BJ (cell line): ENCODE data around the gene CACNG1. TPM values are rescaled to one million over a fixed set of nuclear protein-coding genes. Genes with fewer than 3 reads are reported as not detected.

Source experiments
- CTCF ChIA-PET: fragments of 350-600 bp; formaldehyde crosslinking; extraction: SDS; loops from one replicate; lab custom pipeline; 2021; ENCODE audit warnings: antibody characterized with exemption, inconsistent platforms; lab: Yijun Ruan, JAX
- POLR2A ChIA-PET: fragments of 300-600 bp; sonication (Branson Sonifier 250); formaldehyde crosslinking; extraction: SDS; loops from one replicate; lab custom pipeline; 2021; ENCODE audit warnings: antibody characterized with exemption; lab: Charles Lee
- DNase-seq: peaks from one replicate; pipeline ENCODE4 v3.0.0-alpha.2; 2011; ENCODE audit warnings: low read depth
- H3K27me3 ChIP-seq: 2 replicates; pipeline ENCODE4 v1.6.0; 2011; ENCODE audit warnings: low read length; ENCODE audit not compliant: control insufficient read depth, insufficient read depth
- H3K36me3 ChIP-seq: 2 replicates; pipeline ENCODE4 v1.5.1; 2011; ENCODE audit warnings: low read length; ENCODE audit not compliant: control insufficient read depth, insufficient read depth
- H3K4me3 ChIP-seq: 2 replicates; pipeline ENCODE4 v1.5.1; 2011; ENCODE audit warnings: low read depth, mild to moderate bottlenecking, control low read depth, low read length
- CTCF ChIP-seq: IDR thresholded peaks from 2 replicates; pipeline ENCODE4 v1.5.1; 2011; ENCODE audit warnings: low read depth, mild to moderate bottlenecking, control low read depth, inconsistent platforms, low read length, moderate library complexity; ENCODE audit not compliant: insufficient read depth
- polyA plus RNA-seq: library from polyadenylated mRNA; depleted of rRNA; stranded (reverse); fragments of >200 nt; gene quantifications from 2 replicates; pipeline ENCODE4 v1.2.3, GENCODE V29; 2011

The CACNG1 gene
- polyA plus RNA-seq, 1 experiment: not detected

- Histone ChIP-seq H3K36me3 (0 out of 2 replicates have a peak, but pooled peaks cover 2% of the 10 kb centered on the region), H3K27me3 (no peaks in the 10 kb centered on the region), H3K4me3 (no peak overlapping the region)
- no peak for TF ChIP-seq CTCF
- DNase-seq: no peak
- CTCF ChIA-PET: no interaction called here
- POLR2A ChIA-PET: no interaction called here
Measured at GRCh38 chr17:67071595-67071994, 27.2 kb downstream of the CACNG1 start.

GRCh38 chr17:67072885-67073284 lies 28.5 kb downstream of the CACNG1 start:
- H3K27me3 ChIP-seq: no peaks in the 10 kb centered on the region
- H3K36me3 ChIP-seq: 0 out of 2 replicates have a peak, but pooled peaks cover 2% of the 10 kb centered on the region
- DNase-seq: no peak
- no peak overlapping the region for H3K4me3 ChIP-seq
- POLR2A ChIA-PET: no interaction called here
- CTCF ChIA-PET: no interaction called here
- no peak for TF ChIP-seq CTCF

GRCh38 chr17:67074781-67075180 lies 30.4 kb downstream of the CACNG1 start:
- Histone ChIP-seq H3K36me3 (peaks cover 3% of the 10 kb centered on the region), H3K4me3 (no peak overlapping the region), H3K27me3 (no peaks in the 10 kb centered on the region)
- no peak for TF ChIP-seq CTCF
- no peak for DNase-seq
- POLR2A ChIA-PET: no interaction called here
- CTCF ChIA-PET: interaction anchor here (1.2 kb wide), 1 partner anchor 20 kb away, joined by 3 read pairs; no protein-coding TSS in a partner anchor

- TF ChIP-seq CTCF: no peak
- Histone ChIP-seq H3K4me3 (no peak overlapping the region), H3K27me3 (no peaks in the 10 kb centered on the region), H3K36me3 (peaks cover 5% of the 10 kb centered on the region)
- ChIA-PET CTCF (interaction anchor here (1.0 to 1.1 kb wide), 2 partner anchors 22 to 56 kb away, joined by 3 read pairs; no protein-coding TSS in a partner anchor), POLR2A (no interaction called here)
- DNase-seq: no peak
Measured at GRCh38 chr17:67076290-67076689, 31.9 kb downstream of the CACNG1 start.

- no peak for DNase-seq
- Histone ChIP-seq H3K4me3 (no peak overlapping the region), H3K27me3 (no peaks in the 10 kb centered on the region), H3K36me3 (peaks cover 5% of the 10 kb centered on the region)
- POLR2A ChIA-PET: interaction anchor here (0.9 kb wide), 1 partner anchor 10 kb away, joined by 3 read pairs; no protein-coding TSS in a partner anchor
- no peak for TF ChIP-seq CTCF
- CTCF ChIA-PET: interaction anchor here (0.6 to 1.3 kb wide), 3 partner anchors 9 to 21 kb away, joined by 3 read pairs; no protein-coding TSS in a partner anchor
Measured at GRCh38 chr17:67078292-67078691, 33.9 kb downstream of the CACNG1 start.
